HEK293 (cell line): ENCODE results near the gene GRK3.

Experiments used
- ATF2 ChIP-seq: fragments of 450-650 bp; formaldehyde crosslinking; IDR thresholded peaks from 2 replicates; pipeline ENCODE4 v1.5.1; 2016; ENCODE audit warnings: missing biosample characterization, missing genetic modification characterization, low read depth
- CTCF ChIP-seq: fragments of 450-650 bp; formaldehyde crosslinking; IDR thresholded peaks from 2 replicates; pipeline ENCODE4 v1.5.1; 2016; ENCODE audit warnings: missing biosample characterization, missing genetic modification characterization
- KLF9 ChIP-seq: fragments of 450-650 bp; formaldehyde crosslinking; IDR thresholded peaks from 2 replicates; pipeline ENCODE4 v1.5.1; 2016; ENCODE audit warnings: missing biosample characterization, missing genetic modification characterization, low read depth
- PATZ1 ChIP-seq: fragments of 450-650 bp; formaldehyde crosslinking; IDR thresholded peaks from 2 replicates; pipeline ENCODE4 v1.5.1; 2016; ENCODE audit warnings: missing biosample characterization, missing genetic modification characterization
- ZNF274 ChIP-seq, 2 experiments: fragments of 200-500 bp in 1 of 2; fragments of 450-650 bp in 1 of 2; sonication (Bioruptor generic) in 1 of 2; formaldehyde crosslinking in 1 of 2; IDR thresholded peaks; 2 replicates each; pipeline versions ENCODE4 v1.5.1 to v1.6.1; 2014 to 2016; ENCODE audit warnings: borderline replicate concordance in 1 of 2, inconsistent platforms in 1 of 2, low read length in 1 of 2, missing biosample characterization in 1 of 2, missing genetic modification characterization in 1 of 2
- ZNF404 ChIP-seq: fragments of 450-650 bp; formaldehyde crosslinking; IDR thresholded peaks from 2 replicates; pipeline ENCODE4 v1.5.1; 2017; ENCODE audit warnings: missing biosample characterization, missing genetic modification characterization
- ZSCAN4 ChIP-seq: fragments of 450-650 bp; formaldehyde crosslinking; IDR thresholded peaks from 2 replicates; pipeline ENCODE4 v1.5.1; 2017; ENCODE audit warnings: missing biosample characterization, missing genetic modification characterization
- TF ChIP-seq, protein P1 (sequence below): fragments of 450-650 bp; formaldehyde crosslinking; IDR thresholded peaks from 2 replicates; pipeline ENCODE4 v1.5.1; 2016; ENCODE audit warnings: missing biosample characterization, missing genetic modification characterization
- TF ChIP-seq, protein P2 (sequence below): fragments of 450-650 bp; formaldehyde crosslinking; IDR thresholded peaks from 2 replicates; pipeline ENCODE4 v1.5.1; 2016; ENCODE audit warnings: missing biosample characterization, missing genetic modification characterization, low read depth
- TF ChIP-seq, protein P3 (sequence below): fragments of 450-650 bp; formaldehyde crosslinking; IDR thresholded peaks from 2 replicates; pipeline ENCODE4 v1.5.1; 2016; ENCODE audit warnings: missing biosample characterization, missing genetic modification characterization

- TF ChIP-seq, protein P1, sequence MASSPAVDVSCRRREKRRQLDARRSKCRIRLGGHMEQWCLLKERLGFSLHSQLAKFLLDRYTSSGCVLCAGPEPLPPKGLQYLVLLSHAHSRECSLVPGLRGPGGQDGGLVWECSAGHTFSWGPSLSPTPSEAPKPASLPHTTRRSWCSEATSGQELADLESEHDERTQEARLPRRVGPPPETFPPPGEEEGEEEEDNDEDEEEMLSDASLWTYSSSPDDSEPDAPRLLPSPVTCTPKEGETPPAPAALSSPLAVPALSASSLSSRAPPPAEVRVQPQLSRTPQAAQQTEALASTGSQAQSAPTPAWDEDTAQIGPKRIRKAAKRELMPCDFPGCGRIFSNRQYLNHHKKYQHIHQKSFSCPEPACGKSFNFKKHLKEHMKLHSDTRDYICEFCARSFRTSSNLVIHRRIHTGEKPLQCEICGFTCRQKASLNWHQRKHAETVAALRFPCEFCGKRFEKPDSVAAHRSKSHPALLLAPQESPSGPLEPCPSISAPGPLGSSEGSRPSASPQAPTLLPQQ: no peak
- TF ChIP-seq ZNF404 (no peak), ZSCAN4 (tag by site-specific recombination) (no peak), KLF9 (tag by site-specific recombination) (no peak), CTCF (tag by site-specific recombination) (no peak), ATF2 (tag by site-specific recombination) (no peak), ZNF274 (IDR thresholded peaks at IDR 0.05; ENCODE audit: low read length) (no peak), ZNF274 (tag by site-specific recombination; IDR thresholded peaks at IDR 0.05; ENCODE audit: borderline replicate concordance) (no peak), PATZ1 (tag by site-specific recombination) (no peak)
- TF ChIP-seq, protein P2, sequence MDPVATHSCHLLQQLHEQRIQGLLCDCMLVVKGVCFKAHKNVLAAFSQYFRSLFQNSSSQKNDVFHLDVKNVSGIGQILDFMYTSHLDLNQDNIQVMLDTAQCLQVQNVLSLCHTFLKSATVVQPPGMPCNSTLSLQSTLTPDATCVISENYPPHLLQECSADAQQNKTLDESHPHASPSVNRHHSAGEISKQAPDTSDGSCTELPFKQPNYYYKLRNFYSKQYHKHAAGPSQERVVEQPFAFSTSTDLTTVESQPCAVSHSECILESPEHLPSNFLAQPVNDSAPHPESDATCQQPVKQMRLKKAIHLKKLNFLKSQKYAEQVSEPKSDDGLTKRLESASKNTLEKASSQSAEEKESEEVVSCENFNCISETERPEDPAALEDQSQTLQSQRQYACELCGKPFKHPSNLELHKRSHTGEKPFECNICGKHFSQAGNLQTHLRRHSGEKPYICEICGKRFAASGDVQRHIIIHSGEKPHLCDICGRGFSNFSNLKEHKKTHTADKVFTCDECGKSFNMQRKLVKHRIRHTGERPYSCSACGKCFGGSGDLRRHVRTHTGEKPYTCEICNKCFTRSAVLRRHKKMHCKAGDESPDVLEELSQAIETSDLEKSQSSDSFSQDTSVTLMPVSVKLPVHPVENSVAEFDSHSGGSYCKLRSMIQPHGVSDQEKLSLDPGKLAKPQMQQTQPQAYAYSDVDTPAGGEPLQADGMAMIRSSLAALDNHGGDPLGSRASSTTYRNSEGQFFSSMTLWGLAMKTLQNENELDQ (tag by site-specific recombination): no peak
- TF ChIP-seq, protein P3, sequence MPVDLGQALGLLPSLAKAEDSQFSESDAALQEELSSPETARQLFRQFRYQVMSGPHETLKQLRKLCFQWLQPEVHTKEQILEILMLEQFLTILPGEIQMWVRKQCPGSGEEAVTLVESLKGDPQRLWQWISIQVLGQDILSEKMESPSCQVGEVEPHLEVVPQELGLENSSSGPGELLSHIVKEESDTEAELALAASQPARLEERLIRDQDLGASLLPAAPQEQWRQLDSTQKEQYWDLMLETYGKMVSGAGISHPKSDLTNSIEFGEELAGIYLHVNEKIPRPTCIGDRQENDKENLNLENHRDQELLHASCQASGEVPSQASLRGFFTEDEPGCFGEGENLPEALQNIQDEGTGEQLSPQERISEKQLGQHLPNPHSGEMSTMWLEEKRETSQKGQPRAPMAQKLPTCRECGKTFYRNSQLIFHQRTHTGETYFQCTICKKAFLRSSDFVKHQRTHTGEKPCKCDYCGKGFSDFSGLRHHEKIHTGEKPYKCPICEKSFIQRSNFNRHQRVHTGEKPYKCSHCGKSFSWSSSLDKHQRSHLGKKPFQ (tag by site-specific recombination): no peak
Measured at GRCh38 chr22:25629613-25630012, 65.1 kb downstream of the GRK3 start.
